GM18873 (cell line): ENCODE results near the gene KCNAB1.
A peak's percentile ranks its signal among the peaks of the same experiment; 100 is the strongest.
"Not testable (repeated sequence)": the region's sequence is repeated elsewhere in the genome, so short reads cannot be mapped to it uniquely, and the experiment has no call there.

Experiments
- ATAC-seq: cut with Tn5 transposase; IDR thresholded peaks from one replicate; pipeline ENCODE4 v1.9.1; 2021; ENCODE audit warnings: mild to moderate bottlenecking, moderate library complexity, moderate number of reproducible peaks; ENCODE audit not compliant: unreplicated experiment, low FRiP score

KCNAB1 gene

DNA sequence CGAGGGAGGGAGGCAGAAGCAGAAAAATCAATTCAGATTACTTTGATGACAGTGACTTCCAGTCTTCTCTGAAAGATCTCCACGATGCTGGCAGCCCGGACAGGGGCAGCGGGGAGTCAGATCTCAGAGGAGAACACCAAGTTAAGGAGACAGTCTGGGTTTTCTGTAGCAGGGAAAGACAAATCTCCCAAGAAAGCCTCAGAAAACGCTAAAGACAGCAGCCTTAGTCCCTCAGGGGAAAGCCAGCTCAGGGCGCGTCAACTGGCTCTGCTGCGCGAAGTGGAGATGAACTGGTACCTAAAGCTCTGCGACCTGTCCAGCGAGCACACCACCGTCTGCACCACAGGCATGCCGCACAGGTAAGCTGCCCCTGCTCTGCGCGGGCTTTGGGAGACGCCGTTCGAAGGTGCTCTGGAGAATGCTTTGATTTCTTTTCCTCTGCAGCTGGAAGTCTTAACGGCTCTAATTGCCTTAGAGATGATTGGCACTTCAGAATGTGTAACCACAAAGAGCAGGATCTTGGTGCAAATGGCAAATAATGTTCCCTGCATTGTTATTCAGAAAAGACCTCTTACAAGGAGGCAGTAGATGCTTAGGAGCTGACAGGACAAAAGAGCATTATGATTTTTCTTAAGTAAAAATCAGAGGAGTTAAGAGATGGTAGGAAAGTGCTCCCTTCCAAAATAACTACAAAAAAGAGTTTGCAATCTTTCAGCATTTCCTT is at the start of gene KCNAB1:
Gene KCNAB1 (plus strand): TSS at position 51 of the 724 bp plus-strand sequence.
- ATAC-seq = no peak

GRCh38 chr3:156071031-156071430 is 49.3 kb upstream of the KCNAB1 start:
- ATAC-seq = no peak

DNA sequence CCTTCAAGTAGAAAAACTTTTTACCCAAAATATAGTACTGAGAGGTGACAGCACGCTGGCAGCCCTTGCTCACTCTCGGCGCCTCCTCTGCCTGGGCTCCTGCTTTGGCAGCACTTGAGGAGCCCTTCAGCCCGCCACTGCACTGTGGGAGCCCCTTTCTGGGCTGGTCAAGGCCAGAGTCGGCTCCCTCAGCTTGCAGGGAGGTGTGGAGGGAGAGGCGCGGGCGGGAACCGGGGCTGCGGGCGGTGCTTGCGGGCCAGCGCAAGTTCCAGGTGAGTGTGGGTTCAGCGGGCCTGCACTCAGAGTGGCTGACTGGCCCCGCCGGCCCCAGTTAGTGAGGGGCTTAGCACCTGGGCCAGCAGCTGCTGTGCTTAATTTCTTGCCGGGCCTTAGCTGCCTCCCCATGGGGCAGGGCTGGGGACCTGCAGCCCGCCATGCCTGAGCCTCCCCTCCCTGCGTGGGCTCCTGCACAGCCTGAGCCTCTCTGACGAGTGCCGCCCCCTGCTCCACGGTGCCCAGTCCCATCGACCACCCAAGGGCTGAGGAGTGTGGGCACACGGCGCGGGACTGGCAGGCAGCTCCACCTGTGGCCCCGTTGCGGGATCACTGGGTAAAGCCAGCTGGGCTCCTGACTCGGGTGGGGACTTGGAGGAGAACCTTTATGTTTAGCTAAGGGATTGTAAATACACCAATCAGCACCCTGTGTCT is 47.3 kb upstream of the KCNAB1 start:
- ATAC-seq = not testable (repeated sequence)

DNA sequence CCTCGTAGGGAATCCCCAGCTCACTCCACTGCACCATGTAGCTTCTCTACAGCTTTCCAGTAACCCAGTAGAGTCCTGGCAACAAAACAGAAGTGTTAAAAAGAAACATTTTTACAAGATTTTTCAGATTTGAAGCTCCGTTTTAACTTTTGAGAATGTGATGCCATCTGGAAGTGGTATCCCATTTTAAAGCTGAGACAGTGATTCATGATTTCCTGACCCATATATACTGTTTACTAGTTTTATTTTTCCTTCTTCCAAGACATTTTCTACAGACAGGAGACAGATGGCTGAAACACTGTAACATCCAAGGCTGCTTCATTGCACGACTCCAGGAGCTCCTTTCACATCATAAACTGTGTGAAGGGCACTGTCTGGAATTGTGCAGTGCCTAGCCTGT is 30.3 kb upstream of the KCNAB1 start:
- no peak for ATAC-seq

DNA sequence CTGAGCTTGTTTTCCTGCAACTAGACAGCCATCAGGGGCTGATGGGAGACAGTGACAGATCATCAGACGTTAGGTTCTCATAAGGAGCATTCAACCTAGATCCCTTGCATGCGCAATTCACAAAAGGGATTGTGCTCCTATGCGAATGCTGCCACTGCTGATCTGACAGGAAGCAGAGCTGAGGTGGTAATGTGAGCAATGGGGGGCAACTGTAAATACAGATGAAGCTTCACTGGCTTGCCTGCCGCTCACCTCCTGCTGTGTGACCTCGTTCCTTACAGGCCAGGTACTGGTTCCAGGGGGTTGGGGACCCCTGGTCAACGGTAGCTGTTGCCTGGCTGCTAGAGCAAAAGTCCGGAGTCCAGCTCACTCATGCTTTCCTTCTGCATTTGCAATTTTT is 26.4 kb upstream of the KCNAB1 start:
- no peak for ATAC-seq

DNA sequence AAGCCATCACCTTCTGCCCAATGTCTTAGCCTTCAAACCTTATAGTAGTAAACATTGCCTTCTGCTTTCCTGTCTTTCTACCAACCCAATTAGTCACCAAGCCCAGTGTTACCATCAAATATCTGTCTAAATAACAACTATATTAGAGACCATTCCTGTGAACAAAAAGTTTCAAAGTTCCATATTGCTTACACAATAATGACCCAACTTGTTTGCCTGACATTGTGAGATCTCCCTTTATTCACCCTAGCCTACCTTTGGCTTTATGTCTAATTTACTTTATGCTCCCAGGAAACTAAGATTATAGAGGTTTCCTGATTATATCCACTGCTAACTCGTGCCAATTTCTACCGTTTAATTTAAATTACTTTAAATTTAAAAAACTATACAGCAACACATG is 26.0 kb upstream of the KCNAB1 start:
- ATAC-seq = no peak

DNA sequence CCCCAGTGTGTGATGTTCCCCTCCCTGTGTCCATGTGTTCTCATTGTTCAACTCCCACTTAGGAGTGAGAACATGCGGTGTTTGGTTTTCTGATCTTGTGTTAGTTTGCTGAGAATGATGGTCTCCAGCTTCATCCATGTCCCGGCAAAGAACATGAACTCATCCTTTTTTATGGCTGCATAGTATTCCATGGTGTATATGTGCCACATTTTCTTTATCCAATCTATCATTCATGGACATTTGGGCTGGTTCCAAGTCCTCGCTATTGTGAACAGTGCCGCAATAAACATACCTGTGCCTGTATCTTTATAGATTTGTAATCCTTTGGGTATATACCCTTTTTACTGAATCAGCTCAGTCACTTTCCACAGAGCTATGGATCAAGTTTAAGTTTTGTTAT is 24.7 kb upstream of the KCNAB1 start:
- not testable (repeated sequence) for ATAC-seq

- ATAC-seq = peak; percentile 47
These were observed 21.8 kb upstream of the KCNAB1 start for GRCh38 chr3:156098437-156099035.

- not testable (repeated sequence) for ATAC-seq
These were observed 21.0 kb upstream of the KCNAB1 start for GRCh38 chr3:156099348-156099747.

DNA sequence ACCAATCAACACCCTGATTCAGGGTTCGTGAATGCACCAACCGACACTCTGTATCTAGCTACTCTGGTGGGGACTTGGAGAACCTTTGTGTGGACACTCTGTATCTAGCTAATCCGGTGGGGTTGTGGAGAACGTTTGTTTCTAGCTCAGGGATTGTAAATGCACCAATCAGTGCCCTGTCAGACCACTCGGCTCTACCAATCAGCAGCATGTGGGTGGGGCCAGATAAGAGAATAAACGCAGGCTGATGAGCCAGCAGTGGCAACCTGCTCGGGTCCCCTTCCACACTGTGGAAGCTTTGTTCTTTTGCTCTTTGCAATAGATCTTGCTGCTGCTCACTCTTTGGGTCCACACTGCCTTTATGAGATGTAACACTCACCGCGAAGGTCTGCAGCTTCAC is 20.4 kb upstream of the KCNAB1 start:
- ATAC-seq = not testable (repeated sequence)

- no peak for ATAC-seq
These were observed 18.0 kb upstream of the KCNAB1 start for GRCh38 chr3:156102267-156102931.

- no peak for ATAC-seq
These were observed 13.5 kb upstream of the KCNAB1 start for GRCh38 chr3:156106721-156107373.

- no peak for ATAC-seq
These were observed 12.9 kb upstream of the KCNAB1 start for GRCh38 chr3:156107504-156107903.

DNA sequence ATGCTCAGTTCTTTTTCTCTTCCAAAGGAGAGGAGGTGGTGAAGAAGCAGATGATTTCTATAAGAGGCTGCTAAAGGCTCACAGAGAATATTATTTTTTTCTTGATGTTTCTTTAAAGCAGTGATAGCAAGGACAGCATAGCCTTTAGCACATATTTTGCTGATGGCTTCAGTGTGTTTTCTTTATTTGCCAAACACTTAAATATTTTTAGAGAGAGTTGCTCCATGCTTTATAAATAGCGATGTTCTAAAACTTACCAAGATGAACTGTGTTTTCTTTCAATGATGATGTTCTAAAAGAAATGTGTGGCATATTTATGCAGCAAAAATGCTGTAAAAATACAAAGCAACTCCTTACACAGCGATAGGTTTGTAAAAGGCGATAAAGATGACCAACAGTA is 11.8 kb upstream of the KCNAB1 start:
- ATAC-seq = no peak

DNA sequence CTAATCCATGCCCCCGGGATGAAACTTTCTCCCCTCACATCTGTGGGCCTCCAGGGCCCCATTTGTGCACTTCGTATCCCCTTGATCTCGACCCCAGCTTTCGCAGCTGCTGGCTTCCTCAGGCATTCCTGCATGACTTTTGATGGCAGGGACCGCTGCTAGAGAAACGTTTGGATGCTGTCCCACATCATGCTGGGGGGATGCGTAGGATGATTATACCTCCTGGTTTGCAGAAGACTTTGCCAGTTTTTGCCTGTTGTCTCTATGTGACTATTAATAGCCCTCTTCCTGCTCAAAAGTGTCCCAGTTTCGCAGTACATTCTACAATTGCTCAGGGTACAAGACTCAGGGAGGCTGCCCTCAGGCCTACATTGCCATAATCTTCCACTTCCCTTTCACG is 10.4 kb upstream of the KCNAB1 start:
- ATAC-seq = no peak

GRCh38 chr3:156126467-156126866 is 6.1 kb downstream of the KCNAB1 start:
- ATAC-seq = no peak

- ATAC-seq = no peak
These were observed 10.9 kb downstream of the KCNAB1 start for GRCh38 chr3:156131241-156131640.

GRCh38 chr3:156131799-156132198 is 11.4 kb downstream of the KCNAB1 start:
- no peak for ATAC-seq

- no peak for ATAC-seq
These were observed 11.9 kb downstream of the KCNAB1 start for GRCh38 chr3:156132313-156132712.

DNA sequence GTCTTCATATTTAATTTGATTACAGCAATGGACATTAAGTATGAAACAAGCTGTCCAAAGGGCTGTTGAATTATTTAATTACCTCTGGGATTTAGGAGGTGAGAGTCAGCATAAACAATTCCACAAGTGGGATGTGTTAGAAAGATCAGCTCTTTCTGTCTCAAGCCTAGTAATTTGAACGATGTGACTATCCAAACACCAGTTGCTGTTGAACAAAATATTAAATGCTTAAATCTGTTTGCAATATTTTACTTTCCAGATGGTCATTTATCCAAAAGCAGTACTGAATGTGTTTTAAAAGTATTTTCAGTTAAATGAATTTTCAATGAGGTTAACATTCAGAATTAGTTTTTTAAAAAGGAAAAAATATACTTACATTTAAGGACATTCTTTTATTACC is 12.7 kb downstream of the KCNAB1 start:
- ATAC-seq = no peak
